ENCODE results near the gene COCH.
"Not testable (repeated sequence)": the region's sequence is repeated elsewhere in the genome, so short reads cannot be mapped to it uniquely, and the experiment has no call there.

COCH gene

DNA sequence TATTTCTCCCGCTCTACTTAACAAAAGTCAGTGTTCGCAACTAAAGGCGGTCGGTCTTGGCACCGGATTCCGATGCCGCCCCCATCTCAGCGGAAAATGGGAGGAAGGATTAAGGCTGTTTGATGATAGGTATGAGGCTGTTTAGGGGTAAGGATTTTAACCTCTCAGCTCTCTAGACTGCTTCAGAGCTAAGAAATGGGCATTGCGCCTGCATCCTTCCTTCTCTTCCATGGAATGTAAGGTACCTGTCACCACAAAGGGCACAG is 1.4 kb downstream of the COCH start:
- no peak for DNase-seq (ENCODE audit: low spot score)

DNA sequence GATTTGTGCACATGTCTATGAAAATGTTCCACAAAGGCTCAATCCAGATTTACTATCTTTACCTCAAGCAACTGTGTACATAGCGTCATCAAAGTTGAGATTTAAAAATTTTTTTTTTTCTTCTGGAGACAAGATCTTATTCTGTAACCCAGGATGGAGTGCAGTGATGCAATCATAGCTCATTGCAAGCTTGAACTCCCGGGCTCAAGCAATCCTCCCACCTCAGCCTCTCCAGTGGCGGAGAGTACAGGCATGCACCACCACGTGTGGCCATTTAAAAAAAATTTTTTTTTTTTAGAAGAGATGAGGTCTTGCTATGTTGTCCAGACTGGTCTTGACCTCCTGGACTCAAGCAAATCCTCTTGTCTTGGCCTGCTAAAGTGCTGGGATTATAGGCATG is 2.3 kb downstream of the COCH start:
- no peak for DNase-seq (ENCODE audit: low spot score)

DNA sequence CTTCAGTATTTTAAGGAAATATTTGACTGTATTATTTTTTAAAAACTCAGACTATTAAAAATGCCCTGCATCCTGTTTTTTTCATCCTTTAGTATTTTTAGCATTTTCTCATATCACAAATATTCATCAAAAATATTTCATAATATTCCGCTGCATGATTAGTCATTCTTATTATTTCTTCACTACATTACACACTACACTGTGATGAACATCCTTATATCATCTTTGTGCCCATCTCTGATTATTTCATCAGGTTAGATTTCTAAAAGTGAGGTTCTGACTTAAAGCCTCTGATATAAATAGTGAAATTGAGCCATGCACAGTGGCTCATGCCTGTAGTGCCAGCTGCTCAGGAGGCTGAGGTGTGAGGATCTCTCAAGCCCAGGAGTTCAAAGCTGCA is 8.1 kb downstream of the COCH start:
- DNase-seq (ENCODE audit: low spot score), result no peak

DNA sequence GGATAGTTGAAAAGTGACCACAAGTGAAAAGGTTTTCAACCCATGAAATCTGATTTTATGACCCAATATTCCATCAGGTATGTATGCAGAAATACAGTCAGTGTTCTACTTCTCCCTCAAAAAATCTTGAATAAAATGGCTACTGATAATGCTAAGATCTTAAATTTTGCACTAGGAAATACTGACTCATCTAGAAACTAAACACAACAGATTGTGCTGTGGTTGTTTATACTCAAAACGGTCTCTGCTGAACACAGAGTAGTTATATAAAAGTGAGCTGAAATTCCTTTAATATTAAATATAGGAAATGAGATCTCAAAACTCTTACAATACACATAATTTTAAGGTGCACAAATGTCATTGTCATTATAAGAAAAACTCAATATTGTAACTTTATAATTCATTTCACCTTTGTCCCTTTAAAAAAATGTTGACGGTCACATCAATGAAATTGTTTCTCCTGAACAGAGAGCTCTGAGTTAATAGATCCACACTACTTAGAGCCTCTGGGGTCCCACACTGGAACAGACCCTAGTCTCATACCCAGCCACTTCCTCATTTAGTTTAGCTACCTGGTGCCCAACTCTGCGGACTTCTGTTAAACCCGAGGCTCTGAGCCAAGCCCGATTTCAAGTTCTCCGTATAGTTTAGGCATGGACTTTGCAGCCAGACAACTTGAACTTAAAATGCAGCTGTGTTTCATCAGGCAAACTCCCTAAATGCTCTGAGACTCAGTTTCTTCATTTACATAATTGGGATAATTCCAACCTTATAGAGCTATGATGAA is 9.3 kb downstream of the COCH start:
- no peak for DNase-seq (ENCODE audit: low spot score)

DNA sequence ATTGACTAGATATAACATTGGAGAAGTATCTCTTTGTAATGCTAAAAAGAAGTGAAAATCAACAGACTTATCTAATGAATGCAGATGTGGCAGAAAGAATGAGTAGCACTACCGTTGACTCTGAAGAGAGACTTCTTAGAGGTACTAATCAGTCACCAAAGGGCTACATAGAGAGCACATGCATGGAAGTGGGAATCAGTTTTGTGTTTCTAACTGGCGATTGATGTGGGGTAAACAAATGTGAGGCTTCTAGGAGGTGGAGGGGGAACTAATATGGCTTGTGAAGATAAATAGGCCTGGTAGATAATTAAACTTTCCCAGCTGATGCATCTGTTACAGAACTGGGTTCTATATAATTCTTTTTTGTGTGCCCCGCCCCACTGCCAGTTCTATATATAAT is 10.5 kb downstream of the COCH start:
- DNase-seq (ENCODE audit: low spot score), result no peak

DNA sequence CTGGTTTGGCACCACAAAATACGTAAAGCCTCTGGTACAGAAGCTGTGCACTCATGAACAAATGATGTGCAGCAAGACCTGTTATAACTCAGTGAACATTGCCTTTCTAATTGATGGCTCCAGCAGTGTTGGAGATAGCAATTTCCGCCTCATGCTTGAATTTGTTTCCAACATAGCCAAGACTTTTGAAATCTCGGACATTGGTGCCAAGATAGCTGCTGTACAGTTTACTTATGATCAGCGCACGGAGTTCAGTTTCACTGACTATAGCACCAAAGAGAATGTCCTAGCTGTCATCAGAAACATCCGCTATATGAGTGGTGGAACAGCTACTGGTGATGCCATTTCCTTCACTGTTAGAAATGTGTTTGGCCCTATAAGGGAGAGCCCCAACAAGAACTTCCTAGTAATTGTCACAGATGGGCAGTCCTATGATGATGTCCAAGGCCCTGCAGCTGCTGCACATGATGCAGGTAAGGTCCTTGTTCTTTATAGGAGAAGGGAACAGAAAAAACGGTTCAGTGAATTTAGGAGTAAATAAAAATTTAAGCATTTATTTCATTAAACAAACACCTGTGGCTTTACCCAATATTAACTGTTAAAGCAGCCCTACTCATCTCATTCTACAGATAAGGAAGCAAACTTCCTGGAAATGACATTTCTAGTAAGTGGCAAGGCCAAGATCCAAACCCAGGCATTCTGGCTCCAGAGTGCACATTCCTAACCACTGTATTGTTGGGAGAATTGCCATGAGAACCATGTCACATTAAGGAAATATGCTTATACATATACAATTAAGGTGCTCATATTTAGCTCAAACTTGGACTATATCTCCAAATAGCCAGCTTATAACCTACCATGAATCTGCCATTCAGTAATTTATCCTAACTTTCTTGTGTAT is 11.7 kb downstream of the COCH start:
- DNase-seq (ENCODE audit: low spot score), result no peak

DNA sequence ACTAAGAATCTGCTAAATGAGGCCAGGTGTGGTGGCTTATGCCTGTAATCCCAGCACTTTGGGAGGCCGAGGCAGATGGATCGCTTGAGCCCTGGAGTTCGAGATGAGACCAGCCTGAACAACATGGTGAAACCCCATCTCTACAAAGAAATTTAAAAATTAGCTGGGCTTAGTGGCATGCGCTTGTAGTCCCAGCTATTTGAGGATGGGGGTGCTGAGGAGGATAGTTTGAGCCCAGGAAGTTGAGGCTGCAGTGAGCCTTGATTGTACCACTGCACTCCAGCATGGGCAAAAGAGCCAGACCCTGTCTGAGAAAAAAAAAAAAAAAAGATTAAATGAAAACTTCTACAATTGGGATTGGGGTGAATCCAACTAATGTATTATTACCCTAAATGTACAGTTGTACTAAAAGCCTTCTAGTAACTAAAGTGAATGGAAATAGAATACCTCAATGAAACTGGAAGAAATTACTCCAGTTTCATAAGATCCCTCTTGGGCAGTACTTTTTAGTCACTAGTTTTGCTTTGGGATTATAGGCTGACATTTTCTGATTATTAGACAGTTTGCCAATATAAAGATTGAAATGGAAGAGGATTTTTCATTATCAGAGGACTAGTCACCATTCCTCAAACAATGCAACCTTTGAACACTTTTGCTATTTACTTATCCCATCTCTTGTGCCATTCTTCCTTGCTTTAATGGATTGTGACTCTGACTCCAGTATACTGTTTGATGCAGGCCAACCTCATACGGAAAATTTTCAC is 14.3 kb downstream of the COCH start:
- DNase-seq (ENCODE audit: low spot score), result no peak

DNA sequence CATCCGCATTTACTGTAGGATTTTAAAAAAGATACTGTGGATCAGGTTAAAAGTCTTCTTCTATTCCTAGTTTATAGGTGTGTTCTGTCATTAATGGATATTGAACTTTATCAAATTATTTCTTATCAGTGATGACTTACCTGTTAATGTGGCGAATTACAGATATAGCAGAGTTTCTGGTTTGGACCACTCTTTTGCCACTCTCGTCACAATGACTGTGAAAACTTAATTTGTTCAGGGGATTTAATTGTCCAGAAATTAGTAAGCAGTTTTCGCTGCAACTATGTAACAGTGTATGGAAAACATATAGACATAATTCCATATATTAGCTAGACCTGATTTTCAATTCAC is 14.9 kb downstream of the COCH start:
- DNase-seq (ENCODE audit: low spot score), result no peak

DNA sequence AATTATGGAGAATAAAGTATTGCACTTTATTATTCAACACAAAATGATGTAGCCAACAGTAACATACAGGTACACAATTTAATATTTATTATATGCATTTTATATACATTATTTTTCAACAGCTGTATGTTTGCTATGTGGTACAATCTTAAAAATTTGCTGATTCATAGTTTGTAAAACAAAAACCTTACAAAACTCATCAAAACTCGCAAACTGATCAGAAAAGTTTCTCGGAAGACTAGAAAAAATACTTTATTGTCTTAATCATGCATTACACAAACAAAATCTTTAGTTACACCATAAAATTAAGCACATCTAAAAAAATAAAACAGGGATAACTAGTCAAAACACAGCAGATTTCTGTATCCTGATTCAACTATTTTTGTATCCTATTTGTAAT is 19.5 kb downstream of the COCH start:
- no peak for DNase-seq (ENCODE audit: low spot score)

DNA sequence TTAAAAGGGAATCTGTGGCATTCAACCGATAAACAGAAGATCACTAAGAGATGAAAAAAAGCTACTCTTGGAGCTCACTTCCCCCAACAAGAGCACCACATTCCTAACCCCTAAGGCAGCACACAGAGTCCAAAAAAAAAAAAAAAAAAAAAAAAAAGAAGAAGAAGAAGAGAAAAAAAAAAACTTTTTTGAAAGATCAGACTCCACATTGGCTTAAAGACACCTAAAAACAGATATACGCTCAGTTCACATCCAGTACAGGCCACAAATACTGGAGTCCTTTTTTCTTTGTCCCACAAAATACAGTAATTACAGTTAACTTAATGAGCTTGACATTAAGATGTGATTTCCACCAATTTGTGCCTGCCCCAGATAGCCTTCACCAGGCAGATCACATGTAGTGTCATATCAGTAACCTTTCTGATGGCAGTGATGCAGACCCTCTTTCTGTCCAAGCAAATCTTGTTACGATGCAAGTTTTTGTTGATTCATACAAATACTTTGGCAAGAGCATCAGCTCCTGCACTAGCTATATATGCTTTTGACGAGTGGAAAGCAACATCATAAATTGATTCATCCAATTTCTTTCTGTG is 20.7 kb downstream of the COCH start:
- no peak for DNase-seq (ENCODE audit: low spot score)

DNA sequence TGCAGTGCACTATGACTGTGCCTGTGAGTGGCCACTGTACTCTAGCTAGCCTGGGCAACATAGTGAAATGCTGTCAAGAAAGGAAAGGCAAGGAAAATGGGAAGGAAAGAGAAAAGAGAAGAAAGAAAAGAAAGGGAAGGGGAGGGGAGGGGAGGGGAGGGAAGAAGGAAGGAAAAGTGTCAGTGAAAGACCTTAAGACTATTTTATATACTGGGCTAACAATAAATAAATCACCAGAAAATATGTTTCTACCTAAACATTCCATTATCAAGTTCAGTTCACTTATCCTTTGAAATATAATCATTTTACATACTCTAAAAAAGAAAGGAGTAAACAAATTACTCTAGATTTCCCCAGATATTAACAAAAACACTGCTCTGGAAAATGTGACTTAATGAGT is 22.1 kb downstream of the COCH start:
- DNase-seq (ENCODE audit: low spot score), result no peak

DNA sequence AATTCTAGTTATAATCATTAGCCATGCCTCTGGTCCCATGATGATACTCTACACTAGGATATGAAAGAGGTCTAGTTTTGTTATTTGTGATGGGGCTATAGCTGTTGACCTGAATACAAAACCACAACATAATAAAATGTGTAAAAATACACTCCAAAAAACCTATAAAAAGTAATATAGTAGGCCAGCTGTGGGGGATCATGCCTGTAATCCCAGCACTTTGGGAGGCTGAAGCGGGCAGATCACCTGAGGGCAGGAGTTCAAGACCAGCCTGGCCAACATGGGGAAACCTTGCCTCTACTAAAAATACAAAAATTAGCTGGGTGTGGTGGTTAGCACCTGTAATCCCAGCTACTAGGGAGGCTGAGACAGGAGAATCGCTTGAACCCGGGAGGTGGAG is 22.8 kb downstream of the COCH start:
- not testable (repeated sequence) for DNase-seq (ENCODE audit: low spot score)

DNA sequence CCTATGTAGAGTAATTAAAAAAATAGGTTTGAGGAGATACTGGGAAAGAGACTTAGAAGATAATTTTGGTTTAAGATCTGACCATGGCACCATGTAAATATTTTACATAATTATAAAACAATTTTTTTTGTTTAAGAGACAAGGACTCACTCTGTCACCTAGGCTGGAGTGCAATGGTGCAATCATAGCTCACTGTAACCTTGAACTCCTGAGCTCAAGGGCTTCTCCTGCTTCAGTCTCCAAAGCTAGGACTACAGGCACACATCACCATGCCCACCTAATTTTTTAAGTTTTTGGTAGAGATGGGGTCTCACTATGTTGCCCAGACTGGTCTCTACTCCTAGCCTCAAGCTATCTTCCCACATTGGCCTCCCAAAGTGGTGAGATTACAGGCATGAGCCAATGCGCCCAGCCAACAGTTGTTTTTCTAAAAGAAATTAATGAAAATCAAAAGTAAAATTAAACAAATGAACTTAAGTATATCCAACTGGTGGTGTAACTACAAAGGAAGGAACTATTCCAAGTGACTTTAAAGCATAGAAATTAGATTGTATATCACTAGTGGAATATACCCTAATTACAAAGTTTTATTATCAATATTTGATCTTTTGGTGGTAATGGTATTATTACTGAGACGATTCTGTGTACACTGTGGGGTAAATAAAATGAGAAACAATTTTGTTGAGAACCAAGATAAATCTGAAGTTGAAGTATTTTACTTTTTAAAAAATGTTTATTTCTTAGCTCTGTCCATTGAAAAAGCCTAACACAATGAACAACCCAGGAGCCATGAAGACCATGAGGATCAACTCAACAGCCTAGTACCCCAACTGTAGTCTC is 29.1 kb downstream of the COCH start:
- no peak for DNase-seq (ENCODE audit: low spot score)

DNA sequence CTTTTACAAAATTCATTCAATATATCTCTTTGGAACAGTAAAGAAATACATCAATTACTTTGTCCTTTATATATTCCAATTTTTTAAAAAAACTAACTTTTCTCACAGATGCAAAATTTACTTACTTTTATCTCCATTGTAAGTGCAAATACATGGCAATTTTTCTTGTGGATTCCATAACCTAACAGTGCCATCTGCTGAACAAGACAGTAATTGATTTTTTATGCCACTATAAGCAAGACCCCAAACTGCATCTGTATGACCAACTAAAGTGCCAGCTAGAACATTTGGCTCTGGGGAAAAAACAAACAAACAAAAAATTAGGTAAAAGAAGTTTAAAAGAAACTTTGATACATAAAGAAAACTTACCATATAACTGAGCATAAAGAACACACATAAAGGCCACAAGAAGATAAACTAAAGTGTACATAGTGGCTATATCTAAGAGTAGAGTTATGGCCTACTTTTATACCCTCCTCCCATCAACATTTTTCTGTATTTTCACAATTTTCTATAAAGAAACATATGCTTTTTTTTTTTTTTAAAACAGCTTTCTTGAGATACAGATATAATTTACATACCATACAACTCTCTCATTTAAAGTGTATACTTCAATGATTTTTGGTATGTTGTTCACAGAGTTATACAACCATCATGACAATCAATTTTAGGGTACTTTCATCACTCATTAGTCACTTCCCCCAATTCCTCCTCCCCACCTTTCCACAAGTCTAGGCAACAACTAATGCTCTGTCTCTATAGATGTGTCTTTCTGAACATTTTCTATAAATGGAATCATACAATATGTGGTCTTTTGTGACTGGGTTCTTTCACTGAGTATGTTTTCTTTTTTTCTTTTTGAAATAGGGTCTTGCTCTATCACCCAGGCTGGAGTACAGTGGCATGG is 32.6 kb downstream of the COCH start:
- DNase-seq (ENCODE audit: low spot score), result no peak

DNA sequence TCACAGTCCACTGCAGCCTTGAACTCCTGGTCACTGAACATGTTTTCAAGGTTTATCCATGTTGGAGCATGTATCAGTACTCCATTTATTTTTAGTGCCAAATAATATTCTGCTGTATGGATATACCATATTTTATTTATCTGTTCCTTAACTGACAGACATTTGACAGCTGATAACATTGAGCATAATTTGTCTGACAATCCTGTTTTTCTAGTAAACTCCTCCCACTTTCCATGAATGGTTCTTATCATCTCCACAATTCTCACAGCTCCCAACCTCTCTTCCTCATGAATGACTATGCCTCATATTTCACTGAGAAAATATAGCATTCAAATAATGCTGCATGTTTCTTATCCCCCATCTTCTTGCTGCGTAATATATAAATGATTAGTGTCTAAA is 33.3 kb downstream of the COCH start:
- DNase-seq (ENCODE audit: low spot score), result no peak

DNA sequence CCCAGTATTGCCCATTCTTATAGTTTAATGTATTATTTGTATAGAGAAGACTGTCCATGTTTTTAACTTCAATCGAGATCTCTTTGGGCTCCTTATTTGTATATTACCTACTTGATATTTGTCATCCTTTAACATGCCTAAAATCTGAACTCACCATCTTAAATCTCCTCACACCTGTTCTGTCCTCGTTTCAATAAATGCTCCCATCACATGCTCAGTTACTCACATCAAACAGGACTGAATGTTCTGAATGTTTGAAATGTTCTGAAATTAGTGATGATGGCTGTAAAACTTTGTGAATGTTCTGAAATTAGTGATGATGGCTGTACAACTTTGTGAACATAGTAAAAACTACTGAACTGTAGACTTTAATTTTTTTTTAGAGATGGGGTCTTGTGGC is 34.5 kb downstream of the COCH start:
- no peak for DNase-seq (ENCODE audit: low spot score)

DNA sequence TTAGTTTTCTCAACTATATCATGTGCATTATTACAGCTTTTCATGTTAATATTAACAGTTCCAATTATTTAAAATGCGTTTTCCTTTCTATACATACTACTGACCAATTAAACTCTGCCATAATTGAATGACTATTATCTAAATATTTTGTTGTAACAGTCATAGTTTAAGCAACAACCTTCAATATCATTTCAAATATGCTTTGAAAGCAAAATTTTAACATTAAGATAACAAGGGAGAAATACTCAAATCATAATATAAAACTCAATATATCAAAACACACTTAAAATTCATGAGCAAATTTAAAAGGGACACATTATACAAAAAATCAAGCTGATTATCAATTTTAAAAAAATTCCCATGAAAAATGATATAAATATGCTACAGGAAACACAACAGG is 40.5 kb downstream of the COCH start:
- DNase-seq (ENCODE audit: low spot score), result no peak

DNA sequence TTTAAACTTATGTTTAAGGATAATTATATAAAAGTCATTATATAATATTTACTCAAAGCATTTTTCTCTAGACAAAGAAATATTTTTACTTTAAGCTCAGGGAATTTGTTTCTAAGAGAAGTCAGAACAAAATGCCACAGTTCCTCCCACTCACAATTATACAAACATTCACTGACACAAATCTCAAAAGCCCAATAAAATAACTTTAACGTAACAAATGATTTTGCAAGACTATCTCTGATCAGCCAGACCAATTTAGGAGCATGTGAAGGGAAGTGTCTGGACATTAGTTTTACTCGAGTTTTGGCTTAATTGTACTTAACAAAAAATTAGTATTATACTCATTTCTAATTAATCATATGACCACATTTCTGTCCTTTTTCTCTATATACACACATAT is 41.2 kb downstream of the COCH start:
- DNase-seq (ENCODE audit: low spot score), result no peak

DNA sequence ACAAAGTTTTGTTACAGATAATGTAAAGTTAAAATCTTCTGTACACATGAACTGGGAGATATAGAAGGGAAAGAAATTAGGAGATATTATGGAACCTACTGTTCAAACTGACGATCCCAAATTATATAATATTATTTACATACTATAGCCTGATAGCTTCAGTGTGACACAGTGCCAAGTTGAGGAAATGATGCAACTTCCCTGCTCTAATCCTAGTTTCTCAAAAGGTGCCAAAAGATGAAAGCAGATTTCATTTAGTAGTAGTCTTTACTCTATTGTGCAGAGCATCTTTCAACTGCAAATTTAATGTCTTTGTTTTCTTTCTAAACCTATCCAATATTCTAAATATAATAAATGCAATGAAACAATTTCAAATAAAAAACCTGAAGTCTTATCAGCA is 46.9 kb downstream of the COCH start:
- no peak for DNase-seq (ENCODE audit: low spot score)

DNA sequence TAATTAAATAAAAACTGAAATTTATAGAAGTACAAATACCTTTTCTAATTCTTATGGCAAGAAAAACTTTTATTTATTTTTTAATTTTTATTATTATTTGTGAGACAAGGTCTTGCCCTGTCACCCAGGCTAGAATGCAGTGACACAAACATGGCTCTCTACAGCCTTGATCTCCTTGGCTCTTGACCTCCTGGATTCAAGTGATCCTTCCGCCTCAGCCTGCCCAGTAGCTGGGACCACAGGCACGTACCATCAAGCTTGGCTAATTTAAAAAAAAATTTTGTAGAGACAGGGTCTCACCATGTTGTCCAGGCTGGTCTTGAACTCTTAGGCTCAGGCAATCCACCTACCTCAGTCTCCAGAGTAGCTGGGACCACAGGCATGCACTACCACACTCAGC is 47.4 kb downstream of the COCH start:
- no peak for DNase-seq (ENCODE audit: low spot score)

DNA sequence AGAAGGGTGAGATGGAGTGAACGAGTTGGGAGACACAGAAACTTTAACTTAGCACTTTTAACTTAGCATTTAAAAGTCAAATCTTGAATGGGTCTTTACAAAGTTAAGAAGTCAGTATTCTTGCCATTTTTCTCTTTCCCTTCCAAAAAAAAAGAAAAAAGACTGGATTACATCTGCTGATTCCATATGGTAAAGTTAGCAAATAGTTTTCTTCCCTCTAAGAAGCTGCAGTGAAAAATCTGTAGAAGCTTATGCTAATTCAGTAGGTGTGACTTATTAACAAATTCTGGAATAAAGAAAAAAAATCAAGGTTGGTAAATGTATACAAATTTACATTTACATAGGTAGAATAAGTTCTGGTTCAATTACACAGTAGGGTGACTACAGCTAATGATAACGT is 50.9 kb downstream of the COCH start:
- no peak for DNase-seq (ENCODE audit: low spot score)
